ENCODE data around the gene HDAC9. TPM values are rescaled to one million over a fixed set of nuclear protein-coding genes. Genes with fewer than 3 reads are reported as not detected.

HDAC9 gene
- total and polyA plus RNA-seq, 2 experiments from 2014 or later, result 3.7 to 9.4 TPM

DNA sequence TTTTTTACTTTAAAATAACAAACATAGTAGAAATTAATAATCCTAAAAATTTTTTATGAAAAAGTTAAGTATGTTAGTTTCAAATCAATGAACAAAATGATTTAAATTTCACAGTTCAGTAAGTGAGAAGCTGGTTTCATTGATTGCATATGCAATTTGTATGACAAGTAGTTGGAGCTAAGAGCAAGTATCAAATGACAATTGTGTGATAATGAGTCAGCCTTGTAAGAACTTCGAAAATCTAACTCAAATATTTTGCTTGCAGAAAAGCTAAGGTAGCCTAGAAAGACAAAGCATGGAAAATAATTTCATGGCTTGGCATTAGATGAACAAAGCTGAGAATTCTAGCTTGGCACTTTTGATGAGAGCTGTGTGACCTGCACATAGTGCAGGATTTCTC, 111.5 kb downstream of the HDAC9 start:
- Histone ChIP-seq H3K27me3 (no peaks in the 10 kb centered on the region), H3K9me2 (replicated peaks; ENCODE audit: insufficient read depth) (no peaks in the 10 kb centered on the region), H3K4me1 (ENCODE audit: insufficient read depth) (no peaks in the 10 kb centered on the region), H3K4me2 (no peak overlapping the region), H3K4me3 (no peak overlapping the region), H3K9me3 (ENCODE audit: low read depth) (no peaks in the 10 kb centered on the region), H3K79me2 (no peaks in the 10 kb centered on the region), H3K36me3 (replicated peaks; ENCODE audit: insufficient read depth, low read depth) (no peaks in the 10 kb centered on the region), H2AFZ (no peak overlapping the region), H3K27ac (no peak overlapping the region), H4K20me1 (ENCODE audit: insufficient read depth, poor library complexity, severe bottlenecking) (no peaks in the 10 kb centered on the region)
- no peak for DNase-seq (ENCODE audit: low spot score)
- no peak for TF ChIP-seq EZH2phosphoT487 (IDR thresholded peaks at IDR 0.05; ENCODE audit: low read depth, severe bottlenecking, unreplicated experiment)
- TF ChIP-seq EZH2 (IDR thresholded peaks at IDR 0.05; ENCODE audit: borderline replicate concordance), result no peak
- TF ChIP-seq, protein P1, sequence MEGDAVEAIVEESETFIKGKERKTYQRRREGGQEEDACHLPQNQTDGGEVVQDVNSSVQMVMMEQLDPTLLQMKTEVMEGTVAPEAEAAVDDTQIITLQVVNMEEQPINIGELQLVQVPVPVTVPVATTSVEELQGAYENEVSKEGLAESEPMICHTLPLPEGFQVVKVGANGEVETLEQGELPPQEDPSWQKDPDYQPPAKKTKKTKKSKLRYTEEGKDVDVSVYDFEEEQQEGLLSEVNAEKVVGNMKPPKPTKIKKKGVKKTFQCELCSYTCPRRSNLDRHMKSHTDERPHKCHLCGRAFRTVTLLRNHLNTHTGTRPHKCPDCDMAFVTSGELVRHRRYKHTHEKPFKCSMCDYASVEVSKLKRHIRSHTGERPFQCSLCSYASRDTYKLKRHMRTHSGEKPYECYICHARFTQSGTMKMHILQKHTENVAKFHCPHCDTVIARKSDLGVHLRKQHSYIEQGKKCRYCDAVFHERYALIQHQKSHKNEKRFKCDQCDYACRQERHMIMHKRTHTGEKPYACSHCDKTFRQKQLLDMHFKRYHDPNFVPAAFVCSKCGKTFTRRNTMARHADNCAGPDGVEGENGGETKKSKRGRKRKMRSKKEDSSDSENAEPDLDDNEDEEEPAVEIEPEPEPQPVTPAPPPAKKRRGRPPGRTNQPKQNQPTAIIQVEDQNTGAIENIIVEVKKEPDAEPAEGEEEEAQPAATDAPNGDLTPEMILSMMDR (IDR thresholded peaks at IDR 0.05; ENCODE audit: poor library complexity), result no peak
- 93% methylated on average over 1 of the region's 1 CpG for WGBS (ENCODE audit: low lambda C conversion rate, missing lambda C conversion rate)

DNA sequence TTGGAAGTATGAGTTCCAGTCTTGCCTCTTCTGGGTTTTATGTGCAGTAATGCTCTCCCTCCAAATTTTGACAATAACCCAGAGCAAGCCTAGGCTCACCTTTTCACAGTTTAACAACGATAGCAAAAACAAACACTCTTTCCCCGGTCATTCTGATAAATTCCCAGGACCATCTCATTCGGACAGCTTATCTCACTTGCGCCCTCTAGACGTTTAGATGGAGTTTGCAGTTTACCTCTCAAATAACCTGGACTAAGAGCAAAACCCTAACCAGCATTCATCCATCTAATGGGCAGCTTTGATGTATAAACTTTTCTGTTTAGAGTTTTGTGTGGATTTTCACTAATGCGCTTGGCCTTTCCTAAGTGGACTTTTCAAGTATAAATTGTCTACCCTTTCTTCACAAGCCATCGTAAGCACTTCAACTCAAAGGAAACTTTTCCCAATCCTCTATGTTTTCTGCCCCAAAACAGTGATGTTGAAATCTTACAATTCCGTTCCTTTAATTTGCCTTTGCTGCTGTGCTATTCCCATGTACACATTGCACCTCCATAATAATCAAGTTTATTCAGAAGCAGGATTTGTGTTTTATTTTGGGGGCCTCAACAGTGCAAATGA, 114.9 kb downstream of the HDAC9 start:
- Histone ChIP-seq H3K4me2 (no peak overlapping the region), H3K4me3 (no peak overlapping the region), H3K9me2 (replicated peaks; ENCODE audit: insufficient read depth) (no peaks in the 10 kb centered on the region), H2AFZ (no peak overlapping the region), H3K9me3 (ENCODE audit: low read depth) (no peaks in the 10 kb centered on the region), H4K20me1 (ENCODE audit: insufficient read depth, poor library complexity, severe bottlenecking) (no peaks in the 10 kb centered on the region), H3K36me3 (replicated peaks; ENCODE audit: insufficient read depth, low read depth) (no peaks in the 10 kb centered on the region), H3K4me1 (ENCODE audit: insufficient read depth) (no peaks in the 10 kb centered on the region), H3K27me3 (no peaks in the 10 kb centered on the region), H3K27ac (no peak overlapping the region), H3K79me2 (no peaks in the 10 kb centered on the region)
- peak; percentile 25 for DNase-seq (ENCODE audit: low spot score)
- WGBS (ENCODE audit: low lambda C conversion rate, missing lambda C conversion rate), result 43% methylated on average over 8 of the region's 8 CpGs
- no peak for TF ChIP-seq EZH2 (IDR thresholded peaks at IDR 0.05; ENCODE audit: borderline replicate concordance)
- TF ChIP-seq, protein P1 (IDR thresholded peaks at IDR 0.05; ENCODE audit: poor library complexity), result peak; percentile 48

DNA sequence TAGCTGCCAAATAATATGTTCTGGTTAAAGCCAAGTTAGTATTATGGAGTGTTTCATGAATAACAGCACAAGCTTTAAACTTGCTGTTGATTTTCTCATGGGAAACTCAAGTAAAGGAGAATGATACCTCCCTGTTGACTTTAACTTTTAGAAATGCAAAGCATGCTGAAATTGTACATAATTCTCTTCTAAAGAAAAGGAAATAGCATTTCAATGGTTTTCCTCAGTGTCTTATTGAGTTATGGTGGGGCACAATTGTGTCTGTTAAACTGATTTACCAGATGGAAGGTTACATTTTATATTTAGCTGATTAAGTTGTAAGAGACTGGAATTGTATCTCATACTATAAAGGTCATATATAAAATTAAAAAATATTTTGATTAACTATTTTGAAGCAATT, 119.3 kb downstream of the HDAC9 start:
- Histone ChIP-seq H3K9me3 (ENCODE audit: low read depth) (no peaks in the 10 kb centered on the region), H2AFZ (no peak overlapping the region), H3K4me2 (no peak overlapping the region), H4K20me1 (ENCODE audit: insufficient read depth, poor library complexity, severe bottlenecking) (no peaks in the 10 kb centered on the region), H3K27me3 (no peaks in the 10 kb centered on the region), H3K9me2 (replicated peaks; ENCODE audit: insufficient read depth) (no peaks in the 10 kb centered on the region), H3K4me3 (no peak overlapping the region), H3K79me2 (no peaks in the 10 kb centered on the region), H3K27ac (no peak overlapping the region), H3K4me1 (ENCODE audit: insufficient read depth) (no peaks in the 10 kb centered on the region), H3K36me3 (replicated peaks; ENCODE audit: insufficient read depth, low read depth) (no peaks in the 10 kb centered on the region)
- TF ChIP-seq, protein P1 (IDR thresholded peaks at IDR 0.05; ENCODE audit: poor library complexity), result no peak
- TF ChIP-seq EZH2phosphoT487 (IDR thresholded peaks at IDR 0.05; ENCODE audit: low read depth, severe bottlenecking, unreplicated experiment) (no peak), EZH2 (IDR thresholded peaks at IDR 0.05; ENCODE audit: borderline replicate concordance) (no peak)
- no peak for DNase-seq (ENCODE audit: low spot score)

DNA sequence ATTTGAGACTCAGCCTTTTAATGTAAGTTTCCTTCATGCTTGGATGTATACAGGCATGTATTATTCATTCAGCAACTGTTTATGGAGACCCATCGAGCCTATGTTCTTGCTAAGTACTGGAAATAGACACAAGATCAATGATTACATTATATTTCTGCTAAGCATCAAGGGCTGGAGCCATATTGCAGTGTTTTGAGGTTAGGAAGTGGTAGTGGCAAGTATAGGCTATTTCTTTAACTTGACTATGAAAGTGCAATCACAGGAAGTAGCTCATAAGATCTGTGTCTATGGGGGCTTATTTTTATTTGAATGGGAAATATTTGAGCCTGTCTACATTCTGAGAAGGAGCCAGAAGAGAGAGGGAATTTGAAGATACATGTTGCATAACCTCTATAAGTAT, 123.8 kb downstream of the HDAC9 start:
- no peaks in the 10 kb centered on the region for H3K9me3 ChIP-seq (ENCODE audit: low read depth)
- 86% methylated on average over 1 of the region's 1 CpG for WGBS (ENCODE audit: low lambda C conversion rate, missing lambda C conversion rate)
- H3K36me3 ChIP-seq (replicated peaks; ENCODE audit: insufficient read depth, low read depth), result no peaks in the 10 kb centered on the region
- H3K79me2 ChIP-seq, result no peaks in the 10 kb centered on the region
- H3K27me3 ChIP-seq, result no peaks in the 10 kb centered on the region
- no peak overlapping the region for H3K4me2 ChIP-seq
- H4K20me1 ChIP-seq (ENCODE audit: insufficient read depth, poor library complexity, severe bottlenecking), result no peaks in the 10 kb centered on the region
- no peaks in the 10 kb centered on the region for H3K9me2 ChIP-seq (replicated peaks; ENCODE audit: insufficient read depth)
- no peak overlapping the region for H3K27ac ChIP-seq
- no peak overlapping the region for H3K4me3 ChIP-seq
- DNase-seq (ENCODE audit: low spot score), result no peak
- H2AFZ ChIP-seq, result no peak overlapping the region
- TF ChIP-seq, protein P1 (IDR thresholded peaks at IDR 0.05; ENCODE audit: poor library complexity), result no peak
- TF ChIP-seq EZH2phosphoT487 (IDR thresholded peaks at IDR 0.05; ENCODE audit: low read depth, severe bottlenecking, unreplicated experiment) (no peak), EZH2 (IDR thresholded peaks at IDR 0.05; ENCODE audit: borderline replicate concordance) (no peak)
- no peaks in the 10 kb centered on the region for H3K4me1 ChIP-seq (ENCODE audit: insufficient read depth)

Measured in hepatocyte (in vitro differentiated cells).